NB4 (cell line): ENCODE results near the gene WDR86.

Source experiments
- MYC ChIP-seq: IDR thresholded peaks from 2 replicates; pipeline ENCODE4 v1.6.1; 2011; ENCODE audit warnings: low read depth, low read length
- POLR2A ChIP-seq: IDR thresholded peaks from 2 replicates; pipeline ENCODE4 v1.6.1; 2011; ENCODE audit warnings: mild to moderate bottlenecking; ENCODE audit not compliant: insufficient read length; ENCODE audit errors: extremely low read depth
- TF ChIP-seq, protein P1 (sequence below): IDR thresholded peaks from one replicate; pipeline ENCODE4 v1.5.1; 2012; ENCODE audit warnings: low read depth, low read length
- TF ChIP-seq, protein P2 (sequence below): IDR thresholded peaks from 2 replicates; pipeline ENCODE4 v1.6.1; 2011; ENCODE audit warnings: low read depth, low read length

DNA sequence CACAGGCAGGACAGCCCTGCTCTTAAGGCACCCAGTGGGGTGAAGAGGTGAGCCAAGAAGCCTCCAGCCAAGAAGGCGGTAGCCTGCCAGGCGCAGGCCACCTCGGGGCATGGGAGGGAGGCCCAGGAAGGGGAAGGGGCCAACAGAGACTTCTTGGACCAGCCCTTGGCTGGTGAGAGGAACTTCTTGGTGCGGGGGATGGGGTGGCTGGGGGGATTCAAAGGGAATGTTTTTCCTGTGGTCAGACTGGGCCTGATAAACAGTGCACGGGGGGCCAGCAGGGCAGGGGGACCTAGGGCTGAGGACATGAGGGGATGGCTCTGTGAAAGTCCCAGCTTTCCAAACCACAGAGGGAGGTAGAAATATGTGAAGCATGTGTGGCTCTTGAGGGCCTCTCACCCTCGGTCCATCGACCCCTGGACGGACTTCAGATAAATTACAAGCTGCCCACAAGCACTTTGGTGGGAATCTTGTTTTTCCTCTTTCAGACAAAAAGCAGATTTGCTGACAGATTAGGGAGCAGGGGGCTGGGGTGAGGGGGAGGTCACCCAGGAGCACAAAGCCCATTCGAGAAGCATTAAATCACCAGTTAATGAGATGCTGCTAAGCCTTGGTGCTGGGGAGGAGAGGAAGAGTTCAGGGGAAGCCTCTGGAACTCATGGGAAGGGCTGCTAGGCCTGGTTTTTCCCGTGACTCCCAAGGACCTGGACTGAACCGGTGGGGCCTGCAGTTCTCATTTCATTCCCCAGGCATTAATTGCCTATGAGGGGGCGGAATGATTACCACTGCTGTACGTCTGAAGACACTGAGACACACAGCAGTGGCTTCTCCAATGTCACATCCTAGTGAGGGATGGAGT is 18.8 kb upstream of the WDR86 start:
- TF ChIP-seq, protein P1, sequence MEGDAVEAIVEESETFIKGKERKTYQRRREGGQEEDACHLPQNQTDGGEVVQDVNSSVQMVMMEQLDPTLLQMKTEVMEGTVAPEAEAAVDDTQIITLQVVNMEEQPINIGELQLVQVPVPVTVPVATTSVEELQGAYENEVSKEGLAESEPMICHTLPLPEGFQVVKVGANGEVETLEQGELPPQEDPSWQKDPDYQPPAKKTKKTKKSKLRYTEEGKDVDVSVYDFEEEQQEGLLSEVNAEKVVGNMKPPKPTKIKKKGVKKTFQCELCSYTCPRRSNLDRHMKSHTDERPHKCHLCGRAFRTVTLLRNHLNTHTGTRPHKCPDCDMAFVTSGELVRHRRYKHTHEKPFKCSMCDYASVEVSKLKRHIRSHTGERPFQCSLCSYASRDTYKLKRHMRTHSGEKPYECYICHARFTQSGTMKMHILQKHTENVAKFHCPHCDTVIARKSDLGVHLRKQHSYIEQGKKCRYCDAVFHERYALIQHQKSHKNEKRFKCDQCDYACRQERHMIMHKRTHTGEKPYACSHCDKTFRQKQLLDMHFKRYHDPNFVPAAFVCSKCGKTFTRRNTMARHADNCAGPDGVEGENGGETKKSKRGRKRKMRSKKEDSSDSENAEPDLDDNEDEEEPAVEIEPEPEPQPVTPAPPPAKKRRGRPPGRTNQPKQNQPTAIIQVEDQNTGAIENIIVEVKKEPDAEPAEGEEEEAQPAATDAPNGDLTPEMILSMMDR, result no peak
- TF ChIP-seq MYC (no peak), POLR2A (no peak)
- TF ChIP-seq, protein P2, sequence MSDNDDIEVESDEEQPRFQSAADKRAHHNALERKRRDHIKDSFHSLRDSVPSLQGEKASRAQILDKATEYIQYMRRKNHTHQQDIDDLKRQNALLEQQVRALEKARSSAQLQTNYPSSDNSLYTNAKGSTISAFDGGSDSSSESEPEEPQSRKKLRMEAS, result 0 out of 2 replicates have a peak, but pooled peaks have one; percentile 8
